Measurements from ENCODE around the gene SBNO1.

GRCh38 chr12:123286652-123287373, 77.8 kb downstream of the SBNO1 start:
- no peak for TF ChIP-seq CTCF (IDR thresholded peaks at IDR 0.05)
- TF ChIP-seq EP300 (IDR thresholded peaks at IDR 0.05) = no peak
- no peak for TF ChIP-seq POLR2A (IDR thresholded peaks at IDR 0.05)
